ENCODE data around the gene DNAJB5. TPM values are rescaled to one million over a fixed set of nuclear protein-coding genes. Genes with fewer than 3 reads are reported as not detected.
A peak's percentile ranks its signal among the peaks of the same experiment; 100 is the strongest.

Gene DNAJB5
- total and polyA plus RNA-seq, 11 donors: 33.6 to 166 (median 88.5) TPM

- Histone ChIP-seq H3K27ac (peak overlapping the region in 11 of 12 donors; percentile 89 to 99 (median 96)), H3K4me3 (peak overlapping the region in 2 of 12 donors; percentile 9 to 68), H3K4me1 (peaks cover 8 to 79% (median 64%) of the 10 kb centered on the region in 12 donors), H3K36me3 (peaks cover 0 to 15% (median 8%) of the 10 kb centered on the region in 9 donors), H3K9me3 (no peaks in the 10 kb centered on the region), H3K27me3 (no peaks in the 10 kb centered on the region)
- 54 to 72% (median 59%) methylated on average over 10 to 15 of the region's 15 CpGs for WGBS, 4 donors
- intact Hi-C loops (cut with DNase I): loop anchor here in 3 of 10 donors (2.0 to 5.0 kb wide), 2 partner anchors 81 kb away; partner anchors contain the start of gene VCP (in 3 of the 3)
- no peak for TF ChIP-seq POLR2A (IDR thresholded peaks at IDR 0.05)
- peak in 4 of 12 donors; percentile 15 to 26 (median 22) for TF ChIP-seq CTCF (IDR thresholded peaks at IDR 0.05)
- ATAC-seq (peak; percentile 10 to 17 (median 14)), DNase-seq (peak; percentile 53 to 88 (median 70))
Observed at GRCh38 chr9:34991607-34992375, 2.2 kb downstream of the DNAJB5 start.

- Histone ChIP-seq H3K27ac (peak overlapping the region in 11 of 12 donors; percentile 89 to 99 (median 96)), H3K9me3 (no peaks in the 10 kb centered on the region), H3K27me3 (no peaks in the 10 kb centered on the region), H3K4me3 (peak overlapping the region in 7 of 12 donors; percentile 24 to 50 (median 36)), H3K4me1 (peaks cover 8 to 86% (median 64%) of the 10 kb centered on the region in 12 donors), H3K36me3 (peaks cover 0 to 22% (median 15%) of the 10 kb centered on the region in 9 donors)
- ATAC-seq (peak; percentile 2 to 18 (median 9)), DNase-seq (peak; percentile 54 to 92 (median 75))
- WGBS, 4 donors: 56 to 70% (median 56%) methylated on average over 15 to 16 of the region's 16 CpGs
- intact Hi-C loops (cut with DNase I): loop anchor here in 3 of 10 donors (2.0 to 5.0 kb wide), 2 partner anchors 80 kb away; partner anchors contain the start of gene VCP (in 3 of the 3)
- no peak for TF ChIP-seq CTCF (IDR thresholded peaks at IDR 0.05)
- peak in 1 of 2 donors; percentile 44 for TF ChIP-seq POLR2A (IDR thresholded peaks at IDR 0.05)
Observed at GRCh38 chr9:34992376-34992951, 2.9 kb downstream of the DNAJB5 start.

- peak in 1 of 2 donors; percentile 44 for TF ChIP-seq POLR2A (IDR thresholded peaks at IDR 0.05)
- no peak for TF ChIP-seq CTCF (IDR thresholded peaks at IDR 0.05)
- Histone ChIP-seq H3K4me3 (peak overlapping the region in 10 of 12 donors; percentile 20 to 50 (median 35)), H3K27me3 (no peaks in the 10 kb centered on the region), H3K36me3 (peaks cover 0 to 32% (median 20%) of the 10 kb centered on the region in 9 donors), H3K27ac (peak overlapping the region in 11 of 12 donors; percentile 89 to 99 (median 96)), H3K4me1 (peaks cover 8 to 91% (median 63%) of the 10 kb centered on the region in 12 donors), H3K9me3 (no peaks in the 10 kb centered on the region)
- DNase-seq (peak; percentile 87 to 94 (median 89)), ATAC-seq (peak; percentile 52 to 71 (median 56))
- 19 to 25% (median 22%) methylated on average over 9 to 10 of the region's 10 CpGs for WGBS, 4 donors
- intact Hi-C loops (cut with DNase I): loop anchor here in 4 of 10 donors (2.0 to 5.0 kb wide), 3 partner anchors 77 to 79 kb away; partner anchors contain the start of gene VCP (in 3 of the 4)
Observed at GRCh38 chr9:34993502-34994259, 4.1 kb downstream of the DNAJB5 start.

Measured in heart left ventricle (tissue), 16 donors.